GM12878 (cell line): ENCODE data around the gene ITGB8.

Source experiments
- BCL3 ChIP-seq: IDR thresholded peaks from 2 replicates; pipeline ENCODE4 v1.6.1; 2011; ENCODE audit warnings: borderline replicate concordance, low read depth, mild to moderate bottlenecking, moderate library complexity, low read length; ENCODE audit not compliant: insufficient read depth, poor library complexity, severe bottlenecking
- CTCF ChIP-seq, 3 experiments: IDR thresholded peaks in 2 of 3; conservative IDR thresholded peaks in 1 of 3; 2 replicates each; pipeline ENCODE4 v1.5.1; 2011; ENCODE audit warnings: low read depth in 3 of 3, low read length in 3 of 3, mild to moderate bottlenecking in 3 of 3, control low read depth in 2 of 3, moderate library complexity in 2 of 3, inconsistent platforms in 1 of 3, mixed read lengths in 1 of 3; ENCODE audit not compliant: control insufficient read depth in 2 of 3, insufficient read depth in 1 of 3; ENCODE audit errors: extremely low read depth in 1 of 3
- DPF2 ChIP-seq: fragments of 450-650 bp; IDR thresholded peaks from 2 replicates; pipeline ENCODE4 v1.6.1; 2017; ENCODE audit warnings: mild to moderate bottlenecking
- FOXM1 ChIP-seq: IDR thresholded peaks from 2 replicates; pipeline ENCODE4 v1.6.1; 2012; ENCODE audit warnings: low read depth, mild to moderate bottlenecking, inconsistent platforms, low read length, moderate library complexity
- IKZF1 ChIP-seq: fragments of 450-650 bp; conservative IDR thresholded peaks from 2 replicates; pipeline ENCODE4 v1.6.1; 2017; ENCODE audit warnings: antibody characterized with exemption, mild to moderate bottlenecking
- PAX5 ChIP-seq: IDR thresholded peaks from 2 replicates; pipeline ENCODE4 v1.6.1; 2011; ENCODE audit warnings: low read depth, low read length, borderline replicate concordance
- PBX3 ChIP-seq: IDR thresholded peaks from 2 replicates; pipeline ENCODE4 v1.6.1; 2011; ENCODE audit warnings: mild to moderate bottlenecking, low read depth, low read length, moderate library complexity; ENCODE audit not compliant: insufficient replicate concordance
- RB1 ChIP-seq: fragments of 450-650 bp; formaldehyde crosslinking; IDR thresholded peaks from 2 replicates; pipeline ENCODE4 v1.6.1; 2017; ENCODE audit warnings: mild to moderate bottlenecking, borderline replicate concordance
- RELA ChIP-seq: fragments of 450-650 bp; IDR thresholded peaks from 2 replicates; pipeline ENCODE4 v1.8.0; 2014; ENCODE audit warnings: borderline replicate concordance; ENCODE audit not compliant: partially characterized antibody
- SIN3A ChIP-seq: IDR thresholded peaks from 2 replicates; pipeline ENCODE4 v1.6.1; 2012; ENCODE audit warnings: low read depth, low read length, improper control_type of control experiment
- SMC3 ChIP-seq: IDR thresholded peaks from 2 replicates; pipeline ENCODE4 v1.6.1; 2011; ENCODE audit warnings: low read length, improper control_type of control experiment, borderline replicate concordance
- TAF1 ChIP-seq: IDR thresholded peaks from 2 replicates; pipeline ENCODE4 v1.6.1; 2011; ENCODE audit warnings: mild to moderate bottlenecking, low read depth, low read length, borderline replicate concordance
- YY1 ChIP-seq: IDR thresholded peaks from 2 replicates; pipeline ENCODE4 v1.6.1; 2011; ENCODE audit warnings: low read depth, mild to moderate bottlenecking, low read length
- ZNF24 ChIP-seq: fragments of 450-650 bp; IDR thresholded peaks from 2 replicates; pipeline ENCODE4 v1.6.1; 2017; ENCODE audit warnings: antibody characterized with exemption, mild to moderate bottlenecking

GRCh38 chr7:20432071-20432470 is 101.4 kb downstream of the ITGB8 start:
- no peak for TF ChIP-seq ZNF24
- no peak for TF ChIP-seq YY1
- TF ChIP-seq RELA = no peak
- no peak for TF ChIP-seq PBX3
- TF ChIP-seq PAX5 = no peak
- TF ChIP-seq IKZF1 = no peak
- TF ChIP-seq FOXM1 = no peak
- TF ChIP-seq RB1 = no peak
- TF ChIP-seq CTCF (IDR thresholded peaks at IDR 0.05 in 2 of 3, conservative IDR thresholded peaks at IDR 0.05 in 1 of 3; ENCODE audit: control insufficient read depth in 2 of 3, extremely low read depth in 1 of 3, insufficient read depth in 1 of 3, low read depth in 3 of 3, low read length in 3 of 3) = no peak
- TF ChIP-seq BCL3 = no peak
- no peak for TF ChIP-seq DPF2
- TF ChIP-seq SMC3 = no peak
- no peak for TF ChIP-seq TAF1
- no peak for TF ChIP-seq SIN3A
